Measurements from ENCODE around the gene ARHGEF37.

The ARHGEF37 gene

DNA sequence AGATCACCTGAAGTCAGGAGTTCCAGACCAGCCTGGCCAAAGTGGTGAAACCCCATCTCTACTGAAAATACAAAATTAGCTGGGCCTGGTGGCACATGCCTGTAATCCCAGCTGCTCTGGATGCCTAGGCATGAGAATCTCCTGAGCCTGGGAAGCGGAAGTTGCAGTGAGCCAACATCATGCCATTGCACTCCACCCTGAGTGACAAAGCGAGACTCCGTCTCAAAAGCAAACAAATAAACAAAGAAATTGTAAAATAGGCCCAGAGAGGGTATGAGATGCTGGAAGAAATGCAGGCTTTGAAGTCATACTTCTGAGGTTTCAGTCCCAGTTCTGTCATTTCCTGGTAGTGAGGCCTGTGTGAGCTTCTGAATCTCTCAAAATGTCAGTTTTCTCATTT, 5.3 kb upstream of the ARHGEF37 start:
- DNase-seq (ENCODE audit: low read depth, low spot score) = no peak
- in situ Hi-C loops (cut with HindIII; ENCODE audit: low sequenced_read_pairs) = no loop called here
- TF ChIP-seq, protein P1, sequence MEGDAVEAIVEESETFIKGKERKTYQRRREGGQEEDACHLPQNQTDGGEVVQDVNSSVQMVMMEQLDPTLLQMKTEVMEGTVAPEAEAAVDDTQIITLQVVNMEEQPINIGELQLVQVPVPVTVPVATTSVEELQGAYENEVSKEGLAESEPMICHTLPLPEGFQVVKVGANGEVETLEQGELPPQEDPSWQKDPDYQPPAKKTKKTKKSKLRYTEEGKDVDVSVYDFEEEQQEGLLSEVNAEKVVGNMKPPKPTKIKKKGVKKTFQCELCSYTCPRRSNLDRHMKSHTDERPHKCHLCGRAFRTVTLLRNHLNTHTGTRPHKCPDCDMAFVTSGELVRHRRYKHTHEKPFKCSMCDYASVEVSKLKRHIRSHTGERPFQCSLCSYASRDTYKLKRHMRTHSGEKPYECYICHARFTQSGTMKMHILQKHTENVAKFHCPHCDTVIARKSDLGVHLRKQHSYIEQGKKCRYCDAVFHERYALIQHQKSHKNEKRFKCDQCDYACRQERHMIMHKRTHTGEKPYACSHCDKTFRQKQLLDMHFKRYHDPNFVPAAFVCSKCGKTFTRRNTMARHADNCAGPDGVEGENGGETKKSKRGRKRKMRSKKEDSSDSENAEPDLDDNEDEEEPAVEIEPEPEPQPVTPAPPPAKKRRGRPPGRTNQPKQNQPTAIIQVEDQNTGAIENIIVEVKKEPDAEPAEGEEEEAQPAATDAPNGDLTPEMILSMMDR (IDR thresholded peaks at IDR 0.05; ENCODE audit: low read depth, low read length) = no peak
- H3K4me3 ChIP-seq (ENCODE audit: low read depth, low read length) = no peak overlapping the region

- no peak for DNase-seq (ENCODE audit: low read depth, low spot score)
- TF ChIP-seq, protein P1 (IDR thresholded peaks at IDR 0.05; ENCODE audit: low read depth, low read length) = no peak
- in situ Hi-C loops (cut with HindIII; ENCODE audit: low sequenced_read_pairs) = no loop called here
- no peak overlapping the region for H3K4me3 ChIP-seq (ENCODE audit: low read depth, low read length)
These were observed 2.4 kb upstream of the ARHGEF37 start for GRCh38 chr5:149578896-149579295.

DNA sequence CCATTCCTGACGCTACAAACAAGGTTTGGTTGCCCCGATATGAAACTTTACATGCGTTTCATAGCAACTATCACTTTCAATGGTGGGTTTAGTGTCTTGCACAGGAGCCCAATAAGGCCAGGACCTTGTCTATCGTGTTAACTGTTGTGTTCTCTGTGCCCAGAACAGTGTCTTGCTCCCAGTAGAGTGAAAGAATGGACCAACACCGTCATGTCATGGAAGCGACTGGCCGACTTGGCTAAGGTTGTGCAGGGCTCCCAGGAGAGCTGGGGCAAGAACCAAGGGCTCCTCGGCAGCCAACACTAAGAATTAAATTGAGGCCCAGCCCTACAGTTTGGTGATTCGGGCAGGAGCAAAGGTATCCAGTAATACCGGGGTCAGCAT, 498 bp upstream of the ARHGEF37 start:
- in situ Hi-C loops (cut with HindIII; ENCODE audit: low sequenced_read_pairs) = no loop called here
- TF ChIP-seq, protein P1 (IDR thresholded peaks at IDR 0.05; ENCODE audit: low read depth, low read length) = no peak
- H3K4me3 ChIP-seq (ENCODE audit: low read depth, low read length) = peak overlapping the region; percentile 40
- no peak for DNase-seq (ENCODE audit: low read depth, low spot score)

DNA sequence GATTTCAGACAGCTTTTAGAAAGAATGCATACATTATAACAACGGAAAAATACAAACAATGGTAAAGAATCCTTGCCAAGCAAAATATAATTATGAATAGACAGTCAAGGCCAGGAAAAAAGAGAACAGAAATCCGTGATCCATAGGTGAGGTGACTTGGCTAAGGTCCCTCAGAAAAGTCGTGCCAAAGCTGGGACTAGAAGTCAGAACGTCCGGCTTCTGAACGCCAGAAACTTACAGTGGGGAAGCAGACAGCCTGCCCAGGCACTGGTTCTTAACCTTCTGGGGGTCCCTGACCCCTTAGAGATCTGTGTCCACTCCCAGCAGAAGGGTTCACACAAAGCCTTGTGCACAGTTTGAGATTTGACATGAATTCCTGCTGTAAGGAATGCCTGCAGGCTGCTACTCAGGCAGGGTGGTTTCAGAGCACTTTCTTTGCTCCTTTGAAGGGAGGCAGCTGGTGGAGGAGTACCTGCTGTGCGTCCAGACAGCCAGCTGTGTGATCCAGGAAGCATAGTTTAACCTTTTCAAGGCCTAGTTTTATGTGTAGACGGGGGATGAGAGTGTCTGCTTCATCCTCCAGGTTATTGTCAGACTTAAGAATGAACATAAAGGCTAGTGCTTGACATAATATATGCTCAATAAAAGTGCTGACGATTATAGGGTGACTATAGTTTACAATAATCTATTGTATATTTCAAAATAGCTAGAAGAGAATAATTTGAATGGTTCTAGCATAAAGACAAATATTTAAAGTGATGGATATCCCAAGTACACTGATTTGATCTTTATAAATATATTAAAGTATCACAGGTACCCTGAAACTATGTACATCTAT, 852 bp downstream of the ARHGEF37 start:
- H3K4me3 ChIP-seq (ENCODE audit: low read depth, low read length) = peak overlapping the region; percentile 40
- DNase-seq (ENCODE audit: low read depth, low spot score) = peak; percentile 62
- in situ Hi-C loops (cut with HindIII; ENCODE audit: low sequenced_read_pairs) = no loop called here
- TF ChIP-seq, protein P1 (IDR thresholded peaks at IDR 0.05; ENCODE audit: low read depth, low read length) = no peak

DNA sequence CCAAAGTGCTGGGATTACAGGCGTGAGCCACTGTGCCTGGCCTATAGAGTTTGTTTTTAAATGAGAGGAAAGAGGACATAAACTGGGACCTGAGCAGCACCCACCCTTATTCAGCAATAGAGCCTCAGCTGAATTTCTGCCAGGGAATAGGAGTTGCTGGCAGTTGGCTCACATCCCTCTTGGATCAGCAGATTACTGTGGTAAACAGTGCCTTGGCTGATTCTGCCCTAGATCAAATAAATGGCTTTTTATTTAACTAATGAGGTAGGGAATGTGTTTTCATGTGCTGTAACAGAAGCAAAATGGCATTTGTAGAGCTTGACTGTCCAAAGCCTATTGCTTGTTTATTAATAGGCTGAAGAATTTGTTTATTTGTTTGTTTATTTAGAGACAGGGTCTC, 2.1 kb downstream of the ARHGEF37 start:
- TF ChIP-seq, protein P1 (IDR thresholded peaks at IDR 0.05; ENCODE audit: low read depth, low read length) = no peak
- DNase-seq (ENCODE audit: low read depth, low spot score) = peak; percentile 38
- H3K4me3 ChIP-seq (ENCODE audit: low read depth, low read length) = no peak overlapping the region
- in situ Hi-C loops (cut with HindIII; ENCODE audit: low sequenced_read_pairs) = no loop called here

GRCh38 chr5:149584121-149584520, 2.8 kb downstream of the ARHGEF37 start:
- TF ChIP-seq, protein P1 (IDR thresholded peaks at IDR 0.05; ENCODE audit: low read depth, low read length) = no peak
- no peak for DNase-seq (ENCODE audit: low read depth, low spot score)

More at GRCh38 chr5:149584121-149584520, 2.8 kb downstream of the ARHGEF37 start:
- H3K4me3 ChIP-seq (ENCODE audit: low read depth, low read length) = no peak overlapping the region
- in situ Hi-C loops (cut with HindIII; ENCODE audit: low sequenced_read_pairs) = no loop called here

All from astrocyte of the spinal cord (primary cell).